A549 (cell line): ENCODE measurements around the gene MYRF.

Experiments used
- CHD2 ChIP-seq: fragments of 150-350 bp; IDR thresholded peaks from 2 replicates; pipeline ENCODE4 v1.6.1; 2014; ENCODE audit warnings: low read length; ENCODE audit not compliant: partially characterized antibody
- CTCF ChIP-seq: fragments of >200 bp; sonication (Bioruptor Twin); formaldehyde crosslinking; IDR thresholded peaks from 3 replicates; pipeline ENCODE4 v1.5.1; 2016
- E2F6 ChIP-seq: IDR thresholded peaks from 2 replicates; pipeline ENCODE4 v1.6.1; 2012; ENCODE audit warnings: low read depth, borderline replicate concordance
- EP300 ChIP-seq, 2 experiments: fragments of >200 bp; sonication (Bioruptor Twin); formaldehyde crosslinking; IDR thresholded peaks; 2 replicates in 1 of 2; 3 replicates in 1 of 2; pipeline ENCODE4 v1.6.1; 2016 to 2017
- JUN ChIP-seq, 2 experiments: fragments of >200 bp; sonication (Bioruptor Twin); formaldehyde crosslinking; IDR thresholded peaks; 2 replicates in 1 of 2; 3 replicates in 1 of 2; pipeline ENCODE4 v1.6.1; 2016 to 2017
- NFE2L2 ChIP-seq: fragments of 150-350 bp; conservative IDR thresholded peaks from 2 replicates; pipeline ENCODE4 v1.6.1; 2014; ENCODE audit warnings: low read length
- RNF2 ChIP-seq: fragments of 200-600 bp; sonication (generic); IDR thresholded peaks from 2 replicates; pipeline ENCODE4 v1.6.1; 2016; ENCODE audit warnings: low read depth, mild to moderate bottlenecking, antibody characterized with exemption, moderate library complexity, borderline replicate concordance
- ZFP36 ChIP-seq: fragments of 450-650 bp; IDR thresholded peaks from 2 replicates; pipeline ENCODE4 v1.6.1; 2014; ENCODE audit warnings: borderline replicate concordance; ENCODE audit not compliant: partially characterized antibody

- TF ChIP-seq EP300 (IDR thresholded peaks at IDR 0.05) (no peak), CTCF (no peak), NFE2L2 (no peak), E2F6 (no peak), RNF2 (no peak), JUN (IDR thresholded peaks at IDR 0.05) (no peak), CHD2 (no peak), ZFP36 (no peak)
Observed at GRCh38 chr11:61702701-61703312, 49.6 kb upstream of the MYRF start.
